Activated B cell treated with CpG ODN at 0.5 μM for 24 hours (primary cell): ENCODE results near the gene PARP14. TPM values are rescaled to one million over a fixed set of nuclear protein-coding genes. Genes with fewer than 3 reads are reported as not detected.

Source experiments
- ATAC-seq: fragments of 200-7000 bp; cut with Tn5 transposase; one replicate; pipeline ENCODE4 v1.10.0; 2021; ENCODE audit warnings: low read depth, mild to moderate bottlenecking, moderate library complexity
- CTCF ChIA-PET: fragments of 350-600 bp; sonication (Branson Sonifier 250); formaldehyde crosslinking; loops from one replicate; lab custom pipeline; 2021; ENCODE audit warnings: antibody characterized with exemption; lab: Charles Lee
- POLR2A ChIA-PET: fragments of 350-600 bp; sonication (Branson Sonifier 250); formaldehyde crosslinking; loops from one replicate; lab custom pipeline; 2021; ENCODE audit warnings: antibody characterized with exemption; lab: Charles Lee
- DNase-seq: peaks from one replicate; pipeline ENCODE4 v3.0.0; 2022
- H3K27ac Mint-ChIP-seq: one replicate; pipeline ENCODE4 v1.8.0; 2020; ENCODE audit warnings: mixed read lengths
- H3K27me3 Mint-ChIP-seq: one replicate; pipeline ENCODE4 v1.8.0; 2021; ENCODE audit warnings: mixed read lengths
- H3K36me3 Mint-ChIP-seq: one replicate; pipeline ENCODE4 v1.8.0; 2021; ENCODE audit warnings: low read depth, mixed read lengths
- H3K4me1 Mint-ChIP-seq: one replicate; pipeline ENCODE4 v1.8.0; 2021; ENCODE audit warnings: mixed read lengths
- H3K4me3 Mint-ChIP-seq: one replicate; pipeline ENCODE4 v1.8.0; 2020; ENCODE audit warnings: mild to moderate bottlenecking, mixed read lengths
- H3K9me3 Mint-ChIP-seq: one replicate; pipeline ENCODE4 v1.8.0; 2020; ENCODE audit warnings: mixed read lengths
- CTCF ChIP-seq: fragments of 200-600 bp; IDR thresholded peaks from one replicate; pipeline ENCODE4 v1.8.0; 2022; ENCODE audit warnings: antibody characterized with exemption, mild to moderate bottlenecking
- intact Hi-C: fragments of 100-400 bp; cut with micrococcal nuclease; formaldehyde crosslinking; loops from one replicate; pipeline ENCODE4 v1.15.1; 2024
- total RNA-seq: library from RNA; stranded (reverse); gene quantifications from 2 replicates; pipeline ENCODE4 v1.2.3, GENCODE V29; 2022

Gene PARP14
- total RNA-seq, 1 donor from 2014 or later = 221 TPM

DNA sequence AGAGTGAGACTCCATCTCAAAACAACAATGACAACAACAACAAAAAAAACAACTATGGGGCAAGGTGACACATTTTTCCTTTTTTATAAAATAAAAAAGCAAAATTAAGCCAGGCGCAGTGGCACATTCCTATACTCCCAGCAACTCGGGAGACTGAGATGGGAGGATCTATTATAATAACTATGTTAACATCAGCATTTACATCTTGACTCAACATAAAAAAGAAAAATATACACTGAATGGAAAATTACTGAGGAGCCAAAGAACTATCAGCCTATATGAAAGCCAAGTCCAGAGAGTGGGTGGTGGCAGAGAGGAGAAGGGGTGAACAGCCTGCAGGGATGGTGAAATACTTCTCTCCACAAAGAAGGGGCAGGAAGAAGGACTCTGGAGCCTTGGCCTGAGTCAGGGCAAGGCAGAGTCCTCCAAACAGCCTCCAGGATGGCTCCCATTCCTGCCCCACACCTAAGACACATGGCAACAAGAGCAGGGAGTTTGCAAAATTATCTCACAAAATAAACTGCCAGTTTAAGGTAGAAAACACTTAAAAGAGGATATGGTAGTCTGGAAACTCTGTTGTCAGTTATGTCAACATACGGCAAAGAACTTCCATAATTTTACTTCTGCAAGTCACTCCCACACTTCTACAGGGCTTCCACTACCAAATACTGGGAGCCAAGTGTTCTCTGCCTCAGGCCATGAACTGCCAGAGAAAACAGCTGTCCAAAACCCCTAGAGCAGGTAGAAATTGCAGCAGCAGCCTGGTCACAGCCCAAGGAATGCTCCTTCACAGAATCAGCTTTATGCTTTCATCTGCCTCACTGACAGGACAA, 87.1 kb downstream of the PARP14 start:
- intact Hi-C loops = no loop called here
- TF ChIP-seq CTCF = no peak
- H3K9me3 Mint-ChIP-seq = no peaks in the 10 kb centered on the region
- DNase-seq = no peak
- no peak overlapping the region for H3K4me3 Mint-ChIP-seq
- H3K36me3 Mint-ChIP-seq = peaks cover 31% of the 10 kb centered on the region
- ATAC-seq = no peak
- H3K4me1 Mint-ChIP-seq = no peaks in the 10 kb centered on the region
- H3K27ac Mint-ChIP-seq = no peak overlapping the region
- ChIA-PET POLR2A (no interaction called here), CTCF (interaction anchor here (2.1 kb wide), 1 partner anchor 13 kb away, joined by 5 read pairs; no protein-coding TSS in a partner anchor)
- H3K27me3 Mint-ChIP-seq = no peaks in the 10 kb centered on the region

DNA sequence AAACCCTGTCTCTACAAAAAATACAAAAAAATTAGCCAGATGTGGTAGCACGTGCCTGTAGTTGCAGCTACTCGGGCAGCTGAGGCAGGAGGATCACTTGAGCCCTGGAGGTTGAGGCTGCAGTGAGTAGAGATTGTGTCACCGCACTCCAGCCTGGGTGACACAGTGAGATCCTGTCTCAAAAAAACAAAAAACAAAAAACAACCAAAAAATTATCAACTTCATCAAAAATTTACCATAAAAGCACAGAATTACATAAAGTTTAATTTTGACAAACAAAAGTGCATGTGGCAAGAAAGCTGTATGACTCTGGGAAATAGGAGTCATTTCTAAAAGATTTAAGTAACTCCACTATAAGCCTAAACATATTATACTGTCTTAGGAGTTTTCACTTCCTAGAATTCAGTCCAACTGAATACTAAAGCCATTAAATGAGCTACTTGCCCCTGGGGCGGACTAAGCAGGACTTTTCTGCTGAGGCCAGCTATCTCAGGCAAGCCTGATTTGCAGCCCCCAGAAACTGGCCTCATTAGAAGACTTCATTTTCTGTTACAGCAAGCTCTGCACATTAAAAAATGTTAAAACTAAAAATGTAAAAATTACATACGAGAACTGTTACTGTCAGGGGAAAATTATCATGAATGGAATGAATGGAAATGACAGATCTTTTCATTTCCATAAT, 90.0 kb downstream of the PARP14 start:
- Mint-ChIP-seq H3K27ac (no peak overlapping the region), H3K9me3 (no peaks in the 10 kb centered on the region), H3K4me1 (peaks cover 8% of the 10 kb centered on the region), H3K36me3 (peaks cover 40% of the 10 kb centered on the region), H3K4me3 (no peak overlapping the region), H3K27me3 (no peaks in the 10 kb centered on the region)
- POLR2A ChIA-PET = no interaction called here
- intact Hi-C loops = no loop called here
- no peak for TF ChIP-seq CTCF
- CTCF ChIA-PET = no interaction called here
- DNase-seq = no peak
- no peak for ATAC-seq

DNA sequence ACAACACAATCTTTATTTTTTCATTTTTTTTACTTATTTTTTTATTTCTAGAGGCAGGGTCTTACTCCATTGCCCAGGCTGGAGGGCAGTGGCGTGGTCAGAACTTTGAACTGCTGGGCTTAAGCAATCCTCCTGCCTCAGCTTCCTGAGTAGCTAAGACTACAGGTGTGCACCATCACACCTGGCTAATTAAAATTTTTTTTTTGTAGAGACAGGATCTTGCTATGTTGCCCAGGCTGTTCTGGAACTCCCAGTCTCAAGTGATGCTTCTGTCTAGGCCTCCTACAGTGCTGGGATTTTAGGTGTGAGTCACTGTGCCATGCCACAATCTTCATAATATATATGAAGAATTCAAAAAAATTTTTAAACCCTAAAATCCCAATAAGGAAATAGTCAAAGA, 92.2 kb downstream of the PARP14 start:
- intact Hi-C loops = no loop called here
- peaks cover 17% of the 10 kb centered on the region for H3K4me1 Mint-ChIP-seq
- POLR2A ChIA-PET = interaction anchor here (0.7 kb wide), 1 partner anchor 818 kb away, joined by 3 read pairs; no protein-coding TSS in a partner anchor
- H3K36me3 Mint-ChIP-seq = peaks cover 33% of the 10 kb centered on the region
- H3K27me3 Mint-ChIP-seq = no peaks in the 10 kb centered on the region
- no peak overlapping the region for H3K27ac Mint-ChIP-seq
- CTCF ChIA-PET = no interaction called here
- no peak for TF ChIP-seq CTCF
- H3K4me3 Mint-ChIP-seq = no peak overlapping the region
- H3K9me3 Mint-ChIP-seq = no peaks in the 10 kb centered on the region
- DNase-seq (no peak), ATAC-seq (no peak)

DNA sequence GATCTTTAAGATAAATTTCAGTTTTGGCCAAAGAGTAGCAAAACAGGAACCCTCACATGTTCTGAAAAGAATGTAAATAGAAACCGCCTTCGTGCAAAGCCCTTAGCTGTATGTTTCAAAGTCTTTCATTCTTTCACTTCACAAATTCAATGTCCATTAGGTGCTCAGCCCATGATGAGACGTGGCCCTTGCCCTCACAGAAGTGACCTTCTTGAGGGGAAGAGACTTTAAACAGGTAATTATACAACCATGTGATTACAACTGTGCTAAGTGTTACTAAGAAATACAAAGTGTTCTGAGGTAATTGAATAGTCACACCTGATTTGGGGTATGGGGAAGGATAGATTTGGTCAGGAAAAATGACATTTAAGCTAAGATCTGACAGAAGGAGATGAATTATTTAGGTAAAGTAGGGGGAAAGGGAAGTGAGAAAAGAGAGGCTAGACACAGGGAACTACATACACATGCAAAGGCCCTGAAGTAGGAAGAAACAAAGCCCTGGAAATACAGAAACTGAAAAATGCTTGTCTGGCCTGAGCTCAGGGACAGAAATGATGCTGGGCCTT, 93.4 kb downstream of the PARP14 start:
- intact Hi-C loops = no loop called here
- ATAC-seq = no peak

More for the DNA sequence above, 93.4 kb downstream of the PARP14 start:
- DNase-seq = no peak
- peaks cover 17% of the 10 kb centered on the region for H3K4me1 Mint-ChIP-seq
- H3K27me3 Mint-ChIP-seq = no peaks in the 10 kb centered on the region
- TF ChIP-seq CTCF = no peak
- CTCF ChIA-PET = no interaction called here
- H3K9me3 Mint-ChIP-seq = no peaks in the 10 kb centered on the region
- peaks cover 26% of the 10 kb centered on the region for H3K36me3 Mint-ChIP-seq
- peak overlapping the region; percentile 9 for H3K27ac Mint-ChIP-seq
- POLR2A ChIA-PET = interaction anchor here (0.6 to 1.1 kb wide), 2 partner anchors 19 to 28 kb away, joined by 3 read pairs; partner anchors contain the start of gene HSPBAP1
- no peak overlapping the region for H3K4me3 Mint-ChIP-seq
